Naive thymus-derived CD4-positive, alpha-beta T cell (primary cell): ENCODE measurements around the gene ZBTB45. TPM values are rescaled to one million over a fixed set of nuclear protein-coding genes. Genes with fewer than 3 reads are reported as not detected.
A peak's percentile ranks its signal among the peaks of the same experiment; 100 is the strongest.
"Not testable (repeated sequence)": the region's sequence is repeated elsewhere in the genome, so short reads cannot be mapped to it uniquely, and the experiment has no call there.

Source experiments
- ATAC-seq: fragments of 150-1000 bp; cut with Tn5 transposase; 2 replicates; pipeline ENCODE4 v1.10.0; 2021; ENCODE audit warnings: mild to moderate bottlenecking, moderate library complexity
- CTCF ChIA-PET: fragments of 350-600 bp; sonication (Branson Sonifier 250); formaldehyde crosslinking; loops from one replicate; lab custom pipeline; 2021; ENCODE audit warnings: antibody characterized with exemption; lab: Charles Lee
- POLR2A ChIA-PET: fragments of 350-600 bp; sonication (Branson Sonifier 250); formaldehyde crosslinking; loops from one replicate; lab custom pipeline; 2021; ENCODE audit warnings: antibody characterized with exemption, inconsistent platforms; lab: Charles Lee
- DNase-seq, 9 donors: peaks; one replicate each; pipeline versions ENCODE4 v3.0.0 to v3.0.0-alpha.2; 2020 to 2022; ENCODE audit warnings: mixed read lengths in 1 of 9
- H3K27ac ChIP-seq: one replicate; pipeline ENCODE4 v1.7.0; 2013; ENCODE audit warnings: mild to moderate bottlenecking, low read depth, low read length, moderate library complexity
- H3K27me3 ChIP-seq, 2 donors: one replicate each; pipeline ENCODE4 v1.7.0; 2013; ENCODE audit warnings: low read length in 2 of 2, mild to moderate bottlenecking in 2 of 2, moderate library complexity in 2 of 2; ENCODE audit not compliant: control insufficient read depth in 2 of 2, insufficient read depth in 2 of 2
- H3K36me3 ChIP-seq, 3 experiments: 1 replicate in 2 of 3; 2 replicates in 1 of 3; pipeline ENCODE4 v1.7.0; 2013; ENCODE audit warnings: low read length in 3 of 3, mild to moderate bottlenecking in 3 of 3, moderate library complexity in 1 of 3; ENCODE audit not compliant: insufficient read depth in 3 of 3, control insufficient read depth in 2 of 3
- H3K4me1 ChIP-seq, 2 donors: one replicate each; pipeline ENCODE4 v1.7.0; 2013; ENCODE audit warnings: low read length in 2 of 2, mild to moderate bottlenecking in 2 of 2, moderate library complexity in 1 of 2; ENCODE audit not compliant: control insufficient read depth in 2 of 2, insufficient read depth in 2 of 2
- H3K4me3 ChIP-seq: 2 replicates; pipeline ENCODE4 v1.7.0; 2013; ENCODE audit warnings: mild to moderate bottlenecking, low read length
- H3K9me3 ChIP-seq, 3 experiments: 1 replicate in 2 of 3; 2 replicates in 1 of 3; pipeline ENCODE4 v1.7.0; 2013; ENCODE audit warnings: low read length in 3 of 3; ENCODE audit not compliant: control insufficient read depth in 2 of 3
- H3K27ac Mint-ChIP-seq, 9 donors: one replicate each; pipeline ENCODE4 v1.8.0; 2020 to 2022; ENCODE audit warnings: mixed read lengths in 9 of 9, mild to moderate bottlenecking in 8 of 9, moderate library complexity in 5 of 9, inconsistent platforms in 2 of 9
- H3K27me3 Mint-ChIP-seq, 5 donors: one replicate each; pipeline ENCODE4 v1.8.0; 2021 to 2022; ENCODE audit warnings: mixed read lengths in 5 of 5, mild to moderate bottlenecking in 1 of 5
- H3K36me3 Mint-ChIP-seq, 5 donors: one replicate each; pipeline ENCODE4 v1.8.0; 2020 to 2022; ENCODE audit warnings: mixed read lengths in 5 of 5, mild to moderate bottlenecking in 3 of 5, inconsistent platforms in 1 of 5
- H3K4me1 Mint-ChIP-seq, 7 donors: one replicate each; pipeline ENCODE4 v1.8.0; 2020 to 2022; ENCODE audit warnings: mixed read lengths in 7 of 7, mild to moderate bottlenecking in 3 of 7, inconsistent platforms in 1 of 7
- H3K4me3 Mint-ChIP-seq, 10 donors: one replicate each; pipeline ENCODE4 v1.8.0; 2020 to 2022; ENCODE audit warnings: mild to moderate bottlenecking in 10 of 10, mixed read lengths in 10 of 10, moderate library complexity in 6 of 10, inconsistent platforms in 2 of 10
- H3K9me3 Mint-ChIP-seq, 11 donors: one replicate each; pipeline ENCODE4 v1.8.0; 2020 to 2022; ENCODE audit warnings: mixed read lengths in 11 of 11, mild to moderate bottlenecking in 4 of 11, inconsistent platforms in 1 of 11, moderate library complexity in 1 of 11
- intact Hi-C, 2 donors: fragments of 100-400 bp; cut with micrococcal nuclease; formaldehyde crosslinking; loops; one replicate each; pipeline ENCODE4 v1.15.1; 2023
- polyA plus RNA-seq, 2 donors: library from polyadenylated mRNA; unstranded; fragments of 300-500 nt; fragmentation: Illumina TruSeq; gene quantifications; one replicate each; pipeline ENCODE4 v1.2.3, GENCODE V29; 2021
- total RNA-seq, 6 experiments: library from RNA in 5 of 6; stranded (reverse) in 5 of 6; gene quantifications; 1 replicate in 5 of 6; 2 replicates in 1 of 6; pipeline ENCODE4 v1.2.3 and lab custom pipeline; 2021 to 2026

The ZBTB45 gene
- total and polyA plus RNA-seq, 7 experiments from 2014 or later = 5.1 to 19.2 (median 9.9) TPM

- no peak overlapping the region for H3K4me3 ChIP-seq
- no peaks in the 10 kb centered on the region for H3K36me3 ChIP-seq
- DNase-seq (no peak), ATAC-seq (no peak)
- Mint-ChIP-seq H3K4me1 (peaks cover 0 to 17% (median 0%) of the 10 kb centered on the region in 7 donors), H3K27me3 (no peaks in the 10 kb centered on the region), H3K27ac (no peak overlapping the region), H3K9me3 (no peaks in the 10 kb centered on the region), H3K4me3 (no peak overlapping the region), H3K36me3 (peaks cover 0 to 4% (median 0%) of the 10 kb centered on the region in 5 donors)
- ChIA-PET CTCF (interaction anchor here (1.3 kb wide), 1 partner anchor 26 kb away, joined by 4 read pairs; no protein-coding TSS in a partner anchor), POLR2A (no interaction called here)
- H3K4me1 ChIP-seq = no peaks in the 10 kb centered on the region
- H3K27me3 ChIP-seq = no peaks in the 10 kb centered on the region
- H3K27ac ChIP-seq = no peak overlapping the region
- intact Hi-C loops = no loop called here
- no peaks in the 10 kb centered on the region for H3K9me3 ChIP-seq
Measured at GRCh38 chr19:58492265-58492664, 27.3 kb downstream of the ZBTB45 start.

DNA sequence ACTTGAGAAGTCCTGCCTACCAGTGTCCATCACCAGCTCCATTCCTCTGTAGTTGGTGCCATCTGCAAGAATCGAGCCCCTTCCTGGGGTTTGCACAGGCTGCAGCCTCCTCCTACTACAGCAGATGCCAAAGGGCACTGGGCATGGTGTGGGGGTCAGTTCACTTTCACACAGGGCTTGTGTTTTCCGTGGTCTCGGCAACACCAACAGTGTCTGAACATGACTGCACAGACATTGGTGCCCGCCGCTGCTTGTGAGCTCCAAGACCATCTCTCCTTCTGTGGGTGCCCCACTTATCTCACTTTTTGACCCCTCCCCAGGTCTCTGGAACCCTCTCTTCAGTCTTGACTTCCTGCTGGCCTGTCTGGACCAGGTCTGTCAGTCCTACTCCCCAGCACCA lies 28.2 kb downstream of the ZBTB45 start:
- no peak for DNase-seq
- Histone ChIP-seq H3K4me1 (no peaks in the 10 kb centered on the region), H3K36me3 (no peaks in the 10 kb centered on the region), H3K27me3 (no peaks in the 10 kb centered on the region), H3K9me3 (no peaks in the 10 kb centered on the region), H3K4me3 (no peak overlapping the region), H3K27ac (no peak overlapping the region)
- Mint-ChIP-seq H3K4me3 (no peak overlapping the region), H3K4me1 (peaks cover 0 to 12% (median 0%) of the 10 kb centered on the region in 7 donors), H3K36me3 (peaks cover 0 to 4% (median 0%) of the 10 kb centered on the region in 5 donors), H3K9me3 (no peaks in the 10 kb centered on the region), H3K27me3 (no peaks in the 10 kb centered on the region), H3K27ac (no peak overlapping the region)
- ChIA-PET CTCF (no interaction called here), POLR2A (no interaction called here)
- intact Hi-C loops = no loop called here
- ATAC-seq = no peak

GRCh38 chr19:58484349-58484748 lies 35.3 kb downstream of the ZBTB45 start:
- H3K4me1 ChIP-seq, H3K27ac ChIP-seq, DNase-seq, H3K27me3 Mint-ChIP-seq, H3K27ac Mint-ChIP-seq, H3K9me3 ChIP-seq, intact Hi-C loops, H3K4me3 ChIP-seq, H3K4me1 Mint-ChIP-seq, H3K9me3 Mint-ChIP-seq, H3K4me3 Mint-ChIP-seq, H3K27me3 ChIP-seq, ATAC-seq, H3K36me3 ChIP-seq: not testable (repeated sequence)
- H3K36me3 Mint-ChIP-seq = peaks cover 0 to 11% (median 0%) of the 10 kb centered on the region in 5 donors
- CTCF ChIA-PET = interaction anchor here (0.6 to 0.7 kb wide), 2 partner anchors 97 to 165 kb away, joined by 3 to 4 read pairs; no protein-coding TSS in a partner anchor
- POLR2A ChIA-PET = interaction anchor here (0.6 to 0.9 kb wide), 2 partner anchors 11 to 136 kb away, joined by 4 to 6 read pairs; no protein-coding TSS in a partner anchor

DNA sequence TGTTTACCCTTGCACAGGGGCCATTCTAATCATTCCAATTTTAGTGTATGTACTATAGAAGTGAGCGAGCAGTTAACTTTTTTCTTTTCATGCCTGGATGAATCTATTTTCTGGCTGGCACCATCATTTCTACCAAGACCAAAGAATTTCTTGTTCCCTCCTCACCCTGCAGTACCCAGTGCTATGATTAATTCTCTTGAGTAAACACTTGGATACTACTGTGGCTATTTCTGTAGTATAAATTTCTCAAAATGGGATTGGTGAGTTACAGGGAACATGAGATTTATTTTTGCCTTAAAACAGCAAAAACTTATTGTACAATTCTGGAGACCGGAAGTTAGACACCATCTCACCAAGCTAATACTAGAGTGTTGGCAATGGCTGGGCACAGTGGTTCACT lies 35.8 kb downstream of the ZBTB45 start:
- ATAC-seq (no peak), DNase-seq (no peak)
- Histone ChIP-seq H3K27me3 (no peaks in the 10 kb centered on the region), H3K4me1 (no peaks in the 10 kb centered on the region), H3K9me3 (no peaks in the 10 kb centered on the region), H3K36me3 (no peaks in the 10 kb centered on the region), H3K4me3 (no peak overlapping the region), H3K27ac (no peak overlapping the region)
- H3K27me3 Mint-ChIP-seq = no peaks in the 10 kb centered on the region
- no peaks in the 10 kb centered on the region for H3K9me3 Mint-ChIP-seq
- CTCF ChIA-PET = interaction anchor here (0.7 kb wide), 1 partner anchor 164 kb away, joined by 4 read pairs; no protein-coding TSS in a partner anchor
- no peak overlapping the region for H3K27ac Mint-ChIP-seq
- peaks cover 0 to 16% (median 0%) of the 10 kb centered on the region in 5 donors for H3K36me3 Mint-ChIP-seq
- POLR2A ChIA-PET = interaction anchor here (0.9 kb wide), 1 partner anchor 12 kb away, joined by 6 read pairs; no protein-coding TSS in a partner anchor
- peaks cover 0 to 2% (median 0%) of the 10 kb centered on the region in 7 donors for H3K4me1 Mint-ChIP-seq
- H3K4me3 Mint-ChIP-seq = no peak overlapping the region
- intact Hi-C loops = no loop called here

GRCh38 chr19:58482372-58482771 lies 37.2 kb downstream of the ZBTB45 start:
- no peaks in the 10 kb centered on the region for H3K9me3 ChIP-seq
- CTCF ChIA-PET = interaction anchor here (1.3 kb wide), 1 partner anchor 32 kb away, joined by 4 read pairs; no protein-coding TSS in a partner anchor
- H3K4me1 ChIP-seq = no peaks in the 10 kb centered on the region
- no peak overlapping the region for H3K27ac ChIP-seq
- Mint-ChIP-seq H3K27me3 (no peaks in the 10 kb centered on the region), H3K27ac (peak overlapping the region in 2 of 9 donors; percentile 17 to 54), H3K4me3 (no peak overlapping the region), H3K36me3 (peaks cover 0 to 16% (median 0%) of the 10 kb centered on the region in 5 donors), H3K4me1 (peaks cover 0 to 2% (median 0%) of the 10 kb centered on the region in 7 donors), H3K9me3 (no peaks in the 10 kb centered on the region)
- POLR2A ChIA-PET = no interaction called here
- no peaks in the 10 kb centered on the region for H3K27me3 ChIP-seq
- intact Hi-C loops = no loop called here
- no peak overlapping the region for H3K4me3 ChIP-seq
- DNase-seq (no peak), ATAC-seq (no peak)
- H3K36me3 ChIP-seq = no peaks in the 10 kb centered on the region

GRCh38 chr19:58480831-58481230 lies 38.8 kb downstream of the ZBTB45 start:
- Histone ChIP-seq H3K4me1 (peaks cover 8% of the 10 kb centered on the region in 2 donors), H3K36me3 (no peaks in the 10 kb centered on the region), H3K9me3 (no peaks in the 10 kb centered on the region), H3K4me3 (no peak overlapping the region), H3K27ac (no peak overlapping the region), H3K27me3 (no peaks in the 10 kb centered on the region)
- H3K36me3 Mint-ChIP-seq = peaks cover 0 to 16% (median 0%) of the 10 kb centered on the region in 5 donors
- no peak for DNase-seq
- CTCF ChIA-PET = no interaction called here
- H3K4me1 Mint-ChIP-seq = peaks cover 6 to 11% (median 8%) of the 10 kb centered on the region in 7 donors
- intact Hi-C loops = no loop called here
- H3K27ac Mint-ChIP-seq = no peak overlapping the region
- no peak overlapping the region for H3K4me3 Mint-ChIP-seq
- no peaks in the 10 kb centered on the region for H3K9me3 Mint-ChIP-seq
- POLR2A ChIA-PET = no interaction called here
- no peaks in the 10 kb centered on the region for H3K27me3 Mint-ChIP-seq
- ATAC-seq = no peak

DNA sequence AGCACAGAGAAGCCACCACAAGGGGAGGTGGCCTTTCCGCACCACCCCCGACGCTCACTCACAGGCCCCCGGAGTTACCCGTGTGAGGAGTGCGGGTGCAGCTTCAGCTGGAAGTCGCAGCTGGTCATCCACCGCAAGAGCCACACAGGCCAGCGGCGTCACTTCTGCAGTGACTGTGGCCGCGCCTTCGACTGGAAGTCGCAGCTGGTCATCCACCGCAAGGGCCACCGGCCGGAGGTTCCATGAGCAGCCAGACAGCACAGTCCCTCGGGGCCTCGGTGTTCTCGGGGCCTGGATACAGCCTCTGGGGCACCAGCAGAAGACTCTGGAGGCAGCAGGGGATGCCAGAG lies 39.2 kb downstream of the ZBTB45 start:
- Mint-ChIP-seq H3K36me3 (peaks cover 0 to 16% (median 0%) of the 10 kb centered on the region in 5 donors), H3K9me3 (no peaks in the 10 kb centered on the region), H3K27ac (no peak overlapping the region), H3K27me3 (no peaks in the 10 kb centered on the region), H3K4me3 (no peak overlapping the region), H3K4me1 (peaks cover 6 to 15% (median 10%) of the 10 kb centered on the region in 7 donors)
- H3K4me1 ChIP-seq = peaks cover 9% of the 10 kb centered on the region in 2 donors
- DNase-seq (no peak), ATAC-seq (no peak)
- H3K9me3 ChIP-seq = no peaks in the 10 kb centered on the region
- no peaks in the 10 kb centered on the region for H3K36me3 ChIP-seq
- H3K4me3 ChIP-seq = no peak overlapping the region
- ChIA-PET POLR2A (no interaction called here), CTCF (no interaction called here)
- H3K27ac ChIP-seq = no peak overlapping the region
- intact Hi-C loops = no loop called here
- H3K27me3 ChIP-seq = no peaks in the 10 kb centered on the region
